ENCODE data around the gene FAXDC2. TPM values are rescaled to one million over a fixed set of nuclear protein-coding genes. Genes with fewer than 3 reads are reported as not detected.

FAXDC2 gene
- total and polyA plus RNA-seq, 2 of the 13 experiments (the other 11 are each of a cell fraction or from before 2014, with no cell fraction given) = 4.7 to 58.8 TPM

DNA sequence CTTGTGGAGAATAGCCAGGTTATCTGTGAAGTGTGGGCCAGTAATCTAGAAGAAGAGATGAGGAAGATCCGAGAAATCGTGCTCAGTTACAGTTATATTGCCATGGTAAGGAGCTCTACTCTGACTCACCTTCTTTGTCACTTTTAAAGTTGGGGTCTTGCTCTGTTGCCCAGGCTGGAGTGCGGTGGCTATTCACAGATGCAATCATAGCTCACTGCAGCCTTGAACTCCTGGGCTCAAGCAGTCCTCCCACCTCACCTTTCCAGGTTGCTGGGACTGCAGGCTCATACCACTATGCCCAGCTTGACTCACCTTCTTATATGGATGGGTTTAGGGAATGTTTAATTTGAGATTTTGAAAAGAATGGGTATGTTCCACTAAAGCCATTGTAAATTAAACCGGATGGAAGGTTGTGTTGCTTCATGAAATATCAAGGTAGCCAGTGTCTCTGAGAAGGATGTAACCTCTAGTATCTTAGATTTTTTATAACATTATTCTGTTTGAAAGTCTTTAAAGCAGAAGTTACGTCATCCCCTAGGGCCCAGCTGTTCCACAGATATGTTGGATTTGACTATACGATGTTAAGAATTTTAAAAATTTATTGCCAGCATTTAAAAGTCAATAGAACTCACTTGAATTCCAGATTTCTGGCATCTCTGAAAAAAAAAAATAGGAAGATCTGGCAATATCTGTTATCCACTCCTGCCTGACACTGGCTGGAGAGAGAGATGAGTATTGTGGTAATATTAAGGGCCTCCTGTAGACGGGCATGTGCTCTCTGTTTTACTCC, 13.1 kb upstream of the FAXDC2 start:
- in situ Hi-C loops (cut with HindIII; ENCODE audit: extremely low pct_ligation_motif_present, low pct_unique_long_range_greater_than_20kb) = no loop called here
- peak overlapping the region; percentile 7; the same call in 1 of the 2 replicates for H3K4me2 ChIP-seq (ENCODE audit: low read depth, low read length)
- no peak for DNase-seq (ENCODE audit: low spot score)
- no TSS peak for BruUV-seq (replicated peaks)
- H3K9ac ChIP-seq (ENCODE audit: insufficient read depth, low read depth, low read length) = no peak overlapping the region
- no peak overlapping the region for H3K27ac ChIP-seq (ENCODE audit: extremely low read length, insufficient read depth, low read length)
- H3K36me3 ChIP-seq (replicated peaks in 1 of 2; ENCODE audit: control insufficient read depth in 1 of 2, insufficient read depth in 2 of 2, low read length in 2 of 2) = peaks cover 5 to 36% of the 10 kb centered on the region in 2 experiments; a peak in 4 of 5 replicates
- no peak overlapping the region for H3K4me3 ChIP-seq (replicated peaks in 1 of 3; ENCODE audit: insufficient read depth in 1 of 3, low read depth in 2 of 3, low read length in 3 of 3)
- H3K9me3 ChIP-seq (ENCODE audit: low read length) = no peaks in the 10 kb centered on the region
- CTCF ChIA-PET (ENCODE audit: low intra/inter-chr PET ratio, low total read pairs) = no interaction called here
- H3K79me2 ChIP-seq (ENCODE audit: insufficient read depth, low read length) = peaks cover 72% of the 10 kb centered on the region
- H3K27me3 ChIP-seq (ENCODE audit: control insufficient read depth in 1 of 2, insufficient read depth in 2 of 2, low read length in 2 of 2) = peaks cover 0 to 4% of the 10 kb centered on the region in 2 experiments; a peak in 1 of 5 replicates
- TF ChIP-seq SIN3B (IDR thresholded peaks at IDR 0.05; ENCODE audit: low read length) (no peak), ARHGAP35 (CRISPR knock-in tag; IDR thresholded peaks at IDR 0.05; ENCODE audit: borderline replicate concordance) (no peak), MEIS1 (CRISPR knock-in tag; IDR thresholded peaks at IDR 0.05; ENCODE audit: borderline replicate concordance) (no peak), CBFB (CRISPR knock-in tag; IDR thresholded peaks at IDR 0.05) (no peak), REPIN1 (CRISPR knock-in tag; IDR thresholded peaks at IDR 0.05; ENCODE audit: borderline replicate concordance, low read depth) (no peak), ZNF782 (CRISPR knock-in tag; IDR thresholded peaks at IDR 0.05; ENCODE audit: borderline replicate concordance) (no peak), ZNF121 (CRISPR knock-in tag; IDR thresholded peaks at IDR 0.05) (peak; percentile 95)
- intact Hi-C loops (cut with micrococcal nuclease; ENCODE audit: unreplicated experiment) = no loop called here
- no peak for FAIRE-seq
- ATAC-seq = no peak
- H2AFZ ChIP-seq (ENCODE audit: low read length) = no peak overlapping the region
- POLR2A ChIA-PET = no interaction called here
- peaks cover 53% of the 10 kb centered on the region for H3K4me1 ChIP-seq (ENCODE audit: insufficient read depth, low read length)
- peaks cover 30% of the 10 kb centered on the region for H4K20me1 ChIP-seq (ENCODE audit: insufficient read depth, low read length)
- 93% methylated on average over 7 of the region's 7 CpGs for WGBS (ENCODE audit: low lambda C conversion rate)

- intact Hi-C loops (cut with micrococcal nuclease; ENCODE audit: unreplicated experiment) = no loop called here
- DNase-seq (ENCODE audit: low spot score) = no peak
Measured at GRCh38 chr5:154862766-154863165, 12.4 kb upstream of the FAXDC2 start.

More at GRCh38 chr5:154862766-154863165, 12.4 kb upstream of the FAXDC2 start:
- TF ChIP-seq MTA3 (CRISPR knock-in tag; IDR thresholded peaks at IDR 0.05) (no peak), TSC22D2 (CRISPR knock-in tag; IDR thresholded peaks at IDR 0.05; ENCODE audit: borderline replicate concordance) (no peak)
- TF ChIP-seq, protein P1, sequence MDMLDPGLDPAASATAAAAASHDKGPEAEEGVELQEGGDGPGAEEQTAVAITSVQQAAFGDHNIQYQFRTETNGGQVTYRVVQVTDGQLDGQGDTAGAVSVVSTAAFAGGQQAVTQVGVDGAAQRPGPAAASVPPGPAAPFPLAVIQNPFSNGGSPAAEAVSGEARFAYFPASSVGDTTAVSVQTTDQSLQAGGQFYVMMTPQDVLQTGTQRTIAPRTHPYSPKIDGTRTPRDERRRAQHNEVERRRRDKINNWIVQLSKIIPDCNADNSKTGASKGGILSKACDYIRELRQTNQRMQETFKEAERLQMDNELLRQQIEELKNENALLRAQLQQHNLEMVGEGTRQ (IDR thresholded peaks at IDR 0.05; ENCODE audit: low read depth, low read length) = no peak
- TF ChIP-seq, protein P1 (CRISPR knock-in tag; IDR thresholded peaks at IDR 0.05; ENCODE audit: borderline replicate concordance) = no peak
- TF ChIP-seq, protein P2, sequence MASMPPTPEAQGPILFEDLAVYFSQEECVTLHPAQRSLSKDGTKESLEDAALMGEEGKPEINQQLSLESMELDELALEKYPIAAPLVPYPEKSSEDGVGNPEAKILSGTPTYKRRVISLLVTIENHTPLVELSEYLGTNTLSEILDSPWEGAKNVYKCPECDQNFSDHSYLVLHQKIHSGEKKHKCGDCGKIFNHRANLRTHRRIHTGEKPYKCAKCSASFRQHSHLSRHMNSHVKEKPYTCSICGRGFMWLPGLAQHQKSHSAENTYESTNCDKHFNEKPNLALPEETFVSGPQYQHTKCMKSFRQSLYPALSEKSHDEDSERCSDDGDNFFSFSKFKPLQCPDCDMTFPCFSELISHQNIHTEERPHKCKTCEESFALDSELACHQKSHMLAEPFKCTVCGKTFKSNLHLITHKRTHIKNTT (CRISPR knock-in tag; IDR thresholded peaks at IDR 0.05) = no peak
- TF ChIP-seq, protein P3, sequence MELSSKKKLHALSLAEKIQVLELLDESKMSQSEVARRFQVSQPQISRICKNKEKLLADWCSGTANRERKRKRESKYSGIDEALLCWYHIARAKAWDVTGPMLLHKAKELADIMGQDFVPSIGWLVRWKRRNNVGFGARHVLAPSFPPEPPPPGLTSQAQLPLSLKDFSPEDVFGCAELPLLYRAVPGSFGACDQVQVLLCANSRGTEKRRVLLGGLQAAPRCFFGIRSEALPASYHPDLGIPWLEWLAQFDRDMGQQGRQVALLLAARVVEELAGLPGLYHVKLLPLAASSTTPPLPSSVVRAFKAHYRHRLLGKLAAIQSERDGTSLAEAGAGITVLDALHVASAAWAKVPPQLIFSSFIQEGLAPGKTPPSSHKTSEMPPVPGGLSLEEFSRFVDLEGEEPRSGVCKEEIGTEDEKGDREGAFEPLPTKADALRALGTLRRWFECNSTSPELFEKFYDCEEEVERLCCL (CRISPR knock-in tag; IDR thresholded peaks at IDR 0.05; ENCODE audit: borderline replicate concordance) = no peak
- peaks cover 5 to 34% of the 10 kb centered on the region in 2 experiments; a peak in 4 of 5 replicates for H3K36me3 ChIP-seq (replicated peaks in 1 of 2; ENCODE audit: control insufficient read depth in 1 of 2, insufficient read depth in 2 of 2, low read length in 2 of 2)
- H3K9me3 ChIP-seq (ENCODE audit: low read length) = no peaks in the 10 kb centered on the region
- in situ Hi-C loops (cut with HindIII; ENCODE audit: extremely low pct_ligation_motif_present, low pct_unique_long_range_greater_than_20kb) = no loop called here
- no peak overlapping the region for H3K4me3 ChIP-seq (replicated peaks in 1 of 3; ENCODE audit: insufficient read depth in 1 of 3, low read depth in 2 of 3, low read length in 3 of 3)
- H2AFZ ChIP-seq (ENCODE audit: low read length) = no peak overlapping the region
- H3K4me2 ChIP-seq (ENCODE audit: low read depth, low read length) = peak overlapping the region; percentile 95
- H3K27ac ChIP-seq (ENCODE audit: extremely low read length, insufficient read depth, low read length) = no peak overlapping the region
- ChIA-PET CTCF (ENCODE audit: low intra/inter-chr PET ratio, low total read pairs) (no interaction called here), POLR2A (no interaction called here)
- H4K20me1 ChIP-seq (ENCODE audit: insufficient read depth, low read length) = peaks cover 30% of the 10 kb centered on the region
- WGBS (ENCODE audit: low lambda C conversion rate) = 98% methylated on average over 2 of the region's 2 CpGs
- FAIRE-seq (no peak), ATAC-seq (no peak)
- BruUV-seq (replicated peaks) = no TSS peak
- peaks cover 53% of the 10 kb centered on the region for H3K4me1 ChIP-seq (ENCODE audit: insufficient read depth, low read length)
- H3K79me2 ChIP-seq (ENCODE audit: insufficient read depth, low read length) = peaks cover 72% of the 10 kb centered on the region
- no peak overlapping the region for H3K9ac ChIP-seq (ENCODE audit: insufficient read depth, low read depth, low read length)
- peaks cover 0 to 4% of the 10 kb centered on the region in 2 experiments; a peak in 1 of 5 replicates for H3K27me3 ChIP-seq (ENCODE audit: control insufficient read depth in 1 of 2, insufficient read depth in 2 of 2, low read length in 2 of 2)

Data from HepG2 (cell line).